GM12872 (cell line): ENCODE measurements around the gene PIP4K2A.

ENCODE experiments used
- CTCF ChIP-seq: IDR thresholded peaks from 3 replicates; pipeline ENCODE4 v1.5.1; 2011; ENCODE audit warnings: low read depth, mild to moderate bottlenecking, low read length, moderate library complexity; ENCODE audit not compliant: insufficient read depth

PIP4K2A gene

GRCh38 chr10:22564060-22564459 lies 150.3 kb downstream of the PIP4K2A start:
- TF ChIP-seq CTCF: no peak

- TF ChIP-seq CTCF: no peak
Measured at GRCh38 chr10:22561909-22562308, 152.5 kb downstream of the PIP4K2A start.

- no peak for TF ChIP-seq CTCF
Measured at GRCh38 chr10:22560913-22561239, 153.5 kb downstream of the PIP4K2A start.

- TF ChIP-seq CTCF: no peak
Measured at GRCh38 chr10:22560096-22560912, 154.1 kb downstream of the PIP4K2A start.

- no peak for TF ChIP-seq CTCF
Measured at GRCh38 chr10:22557321-22557720, 157.1 kb downstream of the PIP4K2A start.

GRCh38 chr10:22556774-22557173 lies 157.6 kb downstream of the PIP4K2A start:
- TF ChIP-seq CTCF: no peak

- TF ChIP-seq CTCF: no peak
Measured at GRCh38 chr10:22554461-22555182, 159.8 kb downstream of the PIP4K2A start.
